ENCODE results near the gene CDS2.

GRCh38 chr20:5090191-5090590 is 36.6 kb upstream of the CDS2 start:
- no peak for TF ChIP-seq CTCF (IDR thresholded peaks at IDR 0.05)
- TF ChIP-seq ZFX (IDR thresholded peaks at IDR 0.05; ENCODE audit: borderline replicate concordance) = no peak

All from 22Rv1 (cell line).